Lower leg skin (tissue), 3 donors: Measurements from ENCODE around the gene FCMR.

Experiments
- CTCF ChIP-seq, 3 donors: fragments of 450-650 bp; IDR thresholded peaks; one replicate each; pipeline ENCODE4 v1.5.1; 2016; ENCODE audit warnings: antibody characterized with exemption in 3 of 3, mild to moderate bottlenecking in 3 of 3, moderate library complexity in 2 of 3
- POLR2A ChIP-seq, 2 donors: fragments of 450-650 bp; IDR thresholded peaks; one replicate each; pipeline ENCODE4 v1.6.1; 2016 to 2017; ENCODE audit warnings: antibody characterized with exemption in 2 of 2, mild to moderate bottlenecking in 1 of 2, moderate library complexity in 1 of 2

- TF ChIP-seq CTCF (IDR thresholded peaks at IDR 0.05), result no peak
- no peak for TF ChIP-seq POLR2A (IDR thresholded peaks at IDR 0.05)
These were observed 18.8 kb upstream of the FCMR start for GRCh38 chr1:206940588-206940936.
